ENCODE results near the gene PREX1.
A peak's percentile ranks its signal among the peaks of the same experiment; 100 is the strongest.

PREX1 gene

GRCh38 chr20:48750376-48750775, 77.4 kb downstream of the PREX1 start:
- DNase-seq (ENCODE audit: low spot score), result no peak

DNA sequence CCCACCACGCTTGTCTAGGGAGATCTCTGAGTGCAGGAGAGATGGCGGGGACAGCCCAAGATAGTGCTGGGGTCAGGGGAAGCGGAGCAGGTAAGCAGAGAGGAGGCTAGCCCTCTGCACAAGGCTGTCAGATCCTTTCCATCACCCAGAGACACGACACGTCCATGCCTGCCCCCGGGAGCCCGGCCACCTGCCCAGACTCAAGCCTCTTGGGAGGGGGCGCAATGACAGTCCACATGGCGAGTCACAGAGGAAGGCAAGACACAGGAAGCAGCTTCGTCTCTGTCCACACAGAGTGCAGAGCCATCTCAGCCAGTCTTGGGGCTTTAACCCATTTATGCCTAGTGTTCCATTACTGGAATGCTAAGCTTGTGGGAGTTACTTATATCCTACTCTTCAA, 78.4 kb downstream of the PREX1 start:
- no peak for DNase-seq (ENCODE audit: low spot score)

DNA sequence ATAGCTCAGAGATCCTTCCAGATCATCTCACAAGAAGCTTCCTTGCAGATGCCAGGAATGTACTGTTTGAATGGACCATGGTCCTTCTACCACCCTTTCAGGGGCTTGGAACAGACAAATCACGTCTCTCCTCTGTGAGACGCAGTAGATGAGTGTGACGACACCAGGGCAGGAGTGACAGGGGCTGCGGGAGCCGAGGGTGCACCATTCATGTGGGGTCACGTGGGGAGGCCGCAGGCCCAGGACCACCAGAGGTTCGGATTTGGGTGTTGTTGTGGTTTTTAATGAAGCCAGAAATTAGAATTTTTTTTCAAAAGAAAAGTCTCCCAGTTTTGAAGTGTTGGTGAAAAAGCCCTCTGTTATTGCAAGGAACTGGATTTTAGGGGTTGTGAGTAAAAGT, 79.2 kb downstream of the PREX1 start:
- no peak for DNase-seq (ENCODE audit: low spot score)

- no peak for DNase-seq (ENCODE audit: low spot score)
Measured at GRCh38 chr20:48747840-48748414, 79.9 kb downstream of the PREX1 start.

DNA sequence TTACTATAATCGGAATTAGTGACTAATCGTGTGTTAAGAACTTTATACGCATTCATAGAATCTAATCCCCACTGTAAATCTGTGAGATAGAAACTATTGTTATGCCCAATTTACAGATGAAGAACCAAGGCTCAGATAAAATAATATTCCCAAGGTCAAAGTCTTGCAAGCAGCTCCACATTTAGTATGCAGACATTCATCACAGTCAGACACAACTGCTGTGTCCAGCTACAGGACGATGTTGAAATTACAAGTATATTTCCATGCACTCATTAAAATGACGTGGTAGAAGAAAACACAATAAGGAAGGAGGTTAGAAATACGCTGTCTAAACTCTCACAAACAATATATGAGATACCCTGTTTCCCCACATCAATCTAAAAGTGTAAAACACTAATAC, 82.5 kb downstream of the PREX1 start:
- peak; percentile 52 for DNase-seq (ENCODE audit: low spot score)

GRCh38 chr20:48744515-48744914, 83.3 kb downstream of the PREX1 start:
- no peak for DNase-seq (ENCODE audit: low spot score)

DNA sequence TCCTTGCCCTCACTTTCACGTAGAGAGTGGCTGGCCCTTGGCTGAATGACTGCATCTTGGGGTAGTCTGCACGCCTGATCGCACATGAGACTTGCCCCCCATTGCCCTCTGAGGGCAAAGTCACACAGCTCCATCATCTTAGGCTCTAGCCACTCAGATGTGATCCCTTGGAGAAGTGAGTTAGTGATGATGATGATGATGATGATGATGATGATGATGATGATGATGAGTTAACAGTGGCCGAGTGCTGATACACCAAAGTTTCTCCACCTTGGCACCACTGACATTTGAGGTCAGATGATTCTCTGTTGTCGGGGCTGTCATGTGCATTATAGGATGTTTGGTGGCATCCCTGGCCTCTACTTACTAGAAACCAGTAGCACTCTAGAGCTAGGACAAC, 84.0 kb downstream of the PREX1 start:
- no peak for DNase-seq (ENCODE audit: low spot score)

- no peak for DNase-seq (ENCODE audit: low spot score)
Measured at GRCh38 chr20:48742912-48743680, 84.7 kb downstream of the PREX1 start.

GRCh38 chr20:48742233-48742632, 85.6 kb downstream of the PREX1 start:
- DNase-seq (ENCODE audit: low spot score), result no peak

DNA sequence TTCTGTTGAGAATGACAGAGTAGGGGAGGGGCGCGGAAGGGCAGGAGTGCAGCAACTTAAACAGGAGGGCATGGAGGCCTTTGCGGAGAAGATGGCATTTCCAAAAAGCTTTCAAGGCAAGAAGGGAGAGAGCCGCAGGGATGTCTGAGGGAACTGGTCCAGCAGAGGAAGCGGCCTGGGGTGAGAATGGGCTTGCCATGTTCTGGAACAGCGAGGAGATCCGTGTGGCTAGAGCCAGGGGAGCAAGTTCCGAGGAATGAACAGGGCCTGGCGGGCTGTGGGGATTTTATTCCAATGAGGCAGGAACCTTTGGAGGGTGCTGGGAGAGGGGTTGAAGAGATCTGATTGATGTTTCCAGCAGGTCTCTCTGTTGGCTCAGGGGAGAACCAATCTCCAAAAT, 86.1 kb downstream of the PREX1 start:
- no peak for DNase-seq (ENCODE audit: low spot score)

GRCh38 chr20:48740712-48741111, 87.1 kb downstream of the PREX1 start:
- DNase-seq (ENCODE audit: low spot score), result no peak

DNA sequence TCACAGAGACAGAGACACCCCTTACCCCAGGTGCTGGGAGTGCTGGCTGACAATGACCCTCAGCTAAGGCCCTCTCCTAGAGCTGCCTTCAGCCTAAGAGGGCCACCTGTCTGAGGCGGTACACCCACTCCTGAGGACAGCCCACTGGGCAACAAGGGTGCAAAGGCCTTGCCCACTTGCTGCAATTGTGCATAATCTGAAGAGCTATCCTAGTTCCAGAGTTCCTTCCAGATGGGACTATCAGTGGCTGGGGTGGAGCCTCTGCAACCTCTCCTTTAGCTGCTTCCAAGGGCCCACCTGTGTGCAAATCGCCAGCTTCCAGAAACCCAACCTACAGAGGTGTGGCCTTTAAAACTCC, 87.5 kb downstream of the PREX1 start:
- no peak for DNase-seq (ENCODE audit: low spot score)

- no peak for DNase-seq (ENCODE audit: low spot score)
Measured at GRCh38 chr20:48739395-48740291, 88.2 kb downstream of the PREX1 start.

DNA sequence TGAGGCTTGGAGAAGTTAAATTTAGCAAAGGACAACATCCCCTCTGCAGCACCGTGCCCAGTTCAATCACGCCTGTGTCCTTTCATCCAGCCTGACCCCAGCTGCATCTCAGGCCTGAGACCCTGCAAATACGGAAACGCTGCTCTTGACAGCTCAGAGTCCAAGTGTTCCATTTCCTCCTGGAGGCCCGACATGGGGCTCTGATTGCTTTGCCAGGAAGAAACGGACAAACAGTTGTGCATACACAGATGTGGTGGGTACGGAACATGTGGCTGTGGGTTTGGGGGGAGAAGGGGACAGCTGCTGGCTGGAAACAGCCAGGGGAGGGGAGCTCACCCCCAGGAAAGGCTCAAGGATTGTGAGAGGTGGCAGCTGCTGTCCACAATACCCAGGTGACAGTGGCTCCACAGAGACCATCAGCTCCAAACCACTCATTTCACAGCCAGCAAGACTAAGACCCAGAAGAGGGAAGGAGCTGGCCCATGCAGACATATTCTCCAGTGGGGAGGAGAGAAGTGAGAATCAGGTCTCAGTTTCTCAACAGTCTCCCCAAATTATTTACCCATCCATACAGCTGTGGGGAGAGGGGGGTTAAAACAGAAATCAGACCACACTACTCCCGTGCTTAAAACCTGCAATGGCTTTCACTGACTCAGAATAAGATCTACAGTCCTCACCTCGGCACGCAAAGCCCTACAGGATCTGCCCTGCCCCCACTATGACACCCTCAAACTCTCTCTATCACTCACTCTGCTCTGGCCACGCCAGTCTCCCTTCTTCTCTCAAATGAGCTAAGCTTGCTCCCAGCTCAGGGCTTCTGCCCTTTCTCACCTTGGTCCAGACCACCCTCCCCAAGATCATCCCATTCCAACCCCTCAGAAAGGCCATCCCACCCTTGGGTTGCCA, 89.1 kb downstream of the PREX1 start:
- no peak for DNase-seq (ENCODE audit: low spot score)

GRCh38 chr20:48738094-48738398, 89.8 kb downstream of the PREX1 start:
- DNase-seq (ENCODE audit: low spot score), result no peak

- no peak for DNase-seq (ENCODE audit: low spot score)
Measured at GRCh38 chr20:48737434-48738093, 90.2 kb downstream of the PREX1 start.

DNA sequence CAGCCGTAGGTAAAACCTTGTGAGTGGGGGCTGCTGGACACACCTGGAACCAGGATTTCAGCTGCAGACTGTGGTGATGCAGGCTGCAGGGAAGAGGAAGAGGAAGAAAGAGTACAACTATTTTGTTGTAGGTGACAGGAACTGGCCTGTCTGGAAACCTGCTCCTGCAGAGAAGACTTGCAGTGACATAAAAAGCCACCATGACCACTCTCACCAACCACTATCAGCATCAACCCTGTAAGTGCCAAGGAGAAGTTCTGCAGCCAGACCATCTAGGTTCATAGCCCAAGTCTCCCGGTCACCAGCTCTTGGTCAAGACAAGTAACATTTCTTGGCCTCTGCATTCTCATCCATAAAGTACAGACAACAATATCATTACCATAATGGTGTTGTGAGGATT, 91.2 kb downstream of the PREX1 start:
- DNase-seq (ENCODE audit: low spot score), result no peak

- DNase-seq (ENCODE audit: low spot score), result no peak
Measured at GRCh38 chr20:48736231-48736630, 91.6 kb downstream of the PREX1 start.

DNA sequence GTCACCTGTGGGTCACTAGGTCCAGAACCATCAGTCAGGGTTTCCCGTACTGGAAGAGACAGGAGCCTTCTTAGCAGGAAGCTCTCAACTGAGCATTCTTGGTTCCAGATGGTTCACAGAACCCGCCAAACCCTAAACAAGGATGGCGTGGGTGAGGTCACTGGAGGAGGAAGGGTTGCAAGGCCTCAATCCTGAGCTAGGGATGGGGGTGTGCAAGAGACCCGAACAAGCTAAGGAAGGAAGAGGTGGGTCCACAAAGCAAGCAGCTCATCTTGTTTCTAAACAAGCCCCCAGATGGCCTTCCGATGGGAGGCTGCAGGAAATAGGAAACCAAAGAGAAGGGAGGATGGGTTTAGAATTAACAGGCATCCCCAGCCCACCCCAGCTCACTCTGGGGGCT, 92.7 kb downstream of the PREX1 start:
- DNase-seq (ENCODE audit: low spot score), result no peak

DNA sequence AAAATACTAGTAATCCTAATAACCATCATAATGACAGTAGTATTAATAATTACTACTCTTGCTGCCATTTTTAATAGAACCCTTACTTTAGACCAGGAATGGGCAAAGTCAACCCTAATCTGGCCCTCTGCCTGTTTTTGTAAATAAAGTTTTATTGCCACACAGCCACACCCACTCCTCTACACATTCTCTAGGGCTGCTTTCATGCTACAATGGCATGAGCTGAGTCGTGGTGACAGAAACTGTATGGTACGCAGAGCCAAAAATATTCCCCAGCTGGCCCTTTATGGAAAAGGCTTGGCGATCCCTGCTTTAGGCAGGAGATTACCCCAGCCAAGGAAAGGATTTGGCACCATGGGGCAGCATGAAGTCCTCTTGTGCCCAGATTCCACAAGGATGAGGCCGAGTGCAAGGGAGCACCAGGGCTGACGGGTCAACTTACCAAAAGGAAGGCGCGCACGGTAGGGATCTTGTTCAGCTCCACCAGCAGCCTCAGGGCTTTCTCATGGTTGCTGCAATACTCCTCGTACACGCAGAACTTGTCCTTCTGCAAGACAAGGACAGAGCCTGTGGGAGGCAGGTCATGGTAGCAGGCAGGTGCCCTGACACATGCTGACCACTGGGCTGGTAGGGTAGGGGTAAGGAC, 93.6 kb downstream of the PREX1 start:
- DNase-seq (ENCODE audit: low spot score), result no peak

- no peak for DNase-seq (ENCODE audit: low spot score)
Measured at GRCh38 chr20:48733296-48733790, 94.5 kb downstream of the PREX1 start.

Measured in HuH-7.5 (cell line).